ENCODE results near the gene BCAS3. TPM values are rescaled to one million over a fixed set of nuclear protein-coding genes. Genes with fewer than 3 reads are reported as not detected.

BCAS3 gene
- polyA plus RNA-seq, 1 donor from 2014 or later, result 21.6 TPM

DNA sequence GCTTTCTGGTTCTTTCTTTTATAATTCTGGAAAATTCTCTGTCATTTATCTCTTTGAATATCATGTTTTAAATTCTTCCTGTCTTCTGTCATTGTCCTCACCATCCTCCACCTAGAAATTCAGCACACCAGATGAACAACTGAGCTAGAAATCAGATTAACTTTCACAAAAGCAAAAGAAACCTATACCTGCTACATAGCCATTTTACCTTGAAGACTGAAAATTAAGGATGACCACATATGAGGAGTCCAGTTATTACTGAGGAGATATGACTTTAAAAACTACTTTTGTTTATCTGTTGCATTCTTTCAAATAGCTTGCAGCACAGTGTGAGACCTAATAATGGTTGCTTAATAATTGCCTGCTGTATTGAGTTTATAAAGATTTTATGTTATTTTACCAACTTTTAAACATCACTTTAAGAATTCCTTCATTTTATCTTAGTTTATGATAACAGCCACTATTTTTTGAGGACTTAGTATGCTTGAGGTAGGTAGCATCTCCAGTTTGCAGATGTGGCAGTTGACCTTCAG is 104.3 kb downstream of the BCAS3 start:
- Histone ChIP-seq H3F3A (ENCODE audit: insufficient read depth, low read length, poor library complexity, severe bottlenecking) (no peaks in the 10 kb centered on the region), H3K27me3 (ENCODE audit: insufficient read depth, low read depth, low read length) (no peaks in the 10 kb centered on the region)

DNA sequence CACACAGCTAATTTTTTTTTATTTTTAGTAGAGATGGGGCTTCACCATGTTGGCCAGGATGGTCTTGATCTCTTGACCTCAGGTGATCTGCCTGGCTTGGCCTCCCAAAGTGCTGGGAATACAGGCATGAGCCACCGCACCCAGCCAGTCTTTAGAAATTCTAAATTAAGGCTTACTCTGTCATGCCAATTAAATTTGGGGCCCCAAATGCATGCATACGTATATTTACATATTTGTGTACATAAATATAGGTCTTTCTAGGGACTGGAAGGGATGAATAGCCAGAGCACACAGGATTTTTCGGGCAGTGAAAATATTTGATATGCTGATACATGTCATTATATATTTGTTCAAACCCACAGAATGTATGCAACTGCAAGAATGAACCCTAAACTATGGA is 105.1 kb downstream of the BCAS3 start:
- H3K9me2 ChIP-seq (ENCODE audit: insufficient read depth, low read length), result no peaks in the 10 kb centered on the region
- H4K20me1 ChIP-seq (ENCODE audit: insufficient read depth), result no peaks in the 10 kb centered on the region
- no peaks in the 10 kb centered on the region for H3F3A ChIP-seq (ENCODE audit: insufficient read depth, low read length, poor library complexity, severe bottlenecking)
- H3K9ac ChIP-seq (ENCODE audit: low read length), result no peak overlapping the region
- no peaks in the 10 kb centered on the region for H3K36me3 ChIP-seq (ENCODE audit: insufficient read depth, low read length)
- no peaks in the 10 kb centered on the region for H3K9me3 ChIP-seq (ENCODE audit: low read length)
- H2AFZ ChIP-seq (ENCODE audit: low read depth, low read length), result no peak overlapping the region
- no peak overlapping the region for H3K4me3 ChIP-seq (ENCODE audit: low read length)
- no peaks in the 10 kb centered on the region for H3K79me2 ChIP-seq (replicated peaks; ENCODE audit: insufficient read depth, low read length)
- H3K27me3 ChIP-seq (ENCODE audit: insufficient read depth, low read depth, low read length), result no peaks in the 10 kb centered on the region
- H3K27ac ChIP-seq (ENCODE audit: low read length), result no peak overlapping the region
- TF ChIP-seq, protein P1, sequence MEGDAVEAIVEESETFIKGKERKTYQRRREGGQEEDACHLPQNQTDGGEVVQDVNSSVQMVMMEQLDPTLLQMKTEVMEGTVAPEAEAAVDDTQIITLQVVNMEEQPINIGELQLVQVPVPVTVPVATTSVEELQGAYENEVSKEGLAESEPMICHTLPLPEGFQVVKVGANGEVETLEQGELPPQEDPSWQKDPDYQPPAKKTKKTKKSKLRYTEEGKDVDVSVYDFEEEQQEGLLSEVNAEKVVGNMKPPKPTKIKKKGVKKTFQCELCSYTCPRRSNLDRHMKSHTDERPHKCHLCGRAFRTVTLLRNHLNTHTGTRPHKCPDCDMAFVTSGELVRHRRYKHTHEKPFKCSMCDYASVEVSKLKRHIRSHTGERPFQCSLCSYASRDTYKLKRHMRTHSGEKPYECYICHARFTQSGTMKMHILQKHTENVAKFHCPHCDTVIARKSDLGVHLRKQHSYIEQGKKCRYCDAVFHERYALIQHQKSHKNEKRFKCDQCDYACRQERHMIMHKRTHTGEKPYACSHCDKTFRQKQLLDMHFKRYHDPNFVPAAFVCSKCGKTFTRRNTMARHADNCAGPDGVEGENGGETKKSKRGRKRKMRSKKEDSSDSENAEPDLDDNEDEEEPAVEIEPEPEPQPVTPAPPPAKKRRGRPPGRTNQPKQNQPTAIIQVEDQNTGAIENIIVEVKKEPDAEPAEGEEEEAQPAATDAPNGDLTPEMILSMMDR (IDR thresholded peaks at IDR 0.05; ENCODE audit: poor library complexity, severe bottlenecking), result no peak
- TF ChIP-seq POLR2AphosphoS5 (IDR thresholded peaks at IDR 0.05) (no peak), EZH2 (IDR thresholded peaks at IDR 0.05; ENCODE audit: borderline replicate concordance, insufficient read depth, low read length, poor library complexity, severe bottlenecking) (no peak), TAF1 (IDR thresholded peaks at IDR 0.05; ENCODE audit: low read depth) (no peak), RAD21 (conservative IDR thresholded peaks at IDR 0.05) (no peak), EP300 (conservative IDR thresholded peaks at IDR 0.05; ENCODE audit: poor library complexity, severe bottlenecking) (no peak), SMC3 (conservative IDR thresholded peaks at IDR 0.05; ENCODE audit: poor library complexity) (no peak), MXI1 (conservative IDR thresholded peaks at IDR 0.05; ENCODE audit: poor library complexity, severe bottlenecking) (no peak)
- TF ChIP-seq, protein P2, sequence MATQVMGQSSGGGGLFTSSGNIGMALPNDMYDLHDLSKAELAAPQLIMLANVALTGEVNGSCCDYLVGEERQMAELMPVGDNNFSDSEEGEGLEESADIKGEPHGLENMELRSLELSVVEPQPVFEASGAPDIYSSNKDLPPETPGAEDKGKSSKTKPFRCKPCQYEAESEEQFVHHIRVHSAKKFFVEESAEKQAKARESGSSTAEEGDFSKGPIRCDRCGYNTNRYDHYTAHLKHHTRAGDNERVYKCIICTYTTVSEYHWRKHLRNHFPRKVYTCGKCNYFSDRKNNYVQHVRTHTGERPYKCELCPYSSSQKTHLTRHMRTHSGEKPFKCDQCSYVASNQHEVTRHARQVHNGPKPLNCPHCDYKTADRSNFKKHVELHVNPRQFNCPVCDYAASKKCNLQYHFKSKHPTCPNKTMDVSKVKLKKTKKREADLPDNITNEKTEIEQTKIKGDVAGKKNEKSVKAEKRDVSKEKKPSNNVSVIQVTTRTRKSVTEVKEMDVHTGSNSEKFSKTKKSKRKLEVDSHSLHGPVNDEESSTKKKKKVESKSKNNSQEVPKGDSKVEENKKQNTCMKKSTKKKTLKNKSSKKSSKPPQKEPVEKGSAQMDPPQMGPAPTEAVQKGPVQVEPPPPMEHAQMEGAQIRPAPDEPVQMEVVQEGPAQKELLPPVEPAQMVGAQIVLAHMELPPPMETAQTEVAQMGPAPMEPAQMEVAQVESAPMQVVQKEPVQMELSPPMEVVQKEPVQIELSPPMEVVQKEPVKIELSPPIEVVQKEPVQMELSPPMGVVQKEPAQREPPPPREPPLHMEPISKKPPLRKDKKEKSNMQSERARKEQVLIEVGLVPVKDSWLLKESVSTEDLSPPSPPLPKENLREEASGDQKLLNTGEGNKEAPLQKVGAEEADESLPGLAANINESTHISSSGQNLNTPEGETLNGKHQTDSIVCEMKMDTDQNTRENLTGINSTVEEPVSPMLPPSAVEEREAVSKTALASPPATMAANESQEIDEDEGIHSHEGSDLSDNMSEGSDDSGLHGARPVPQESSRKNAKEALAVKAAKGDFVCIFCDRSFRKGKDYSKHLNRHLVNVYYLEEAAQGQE (IDR thresholded peaks at IDR 0.05; ENCODE audit: borderline replicate concordance), result no peak
- H3K4me2 ChIP-seq (ENCODE audit: low read length), result no peak overlapping the region

More for the DNA sequence above, 104.3 kb downstream of the BCAS3 start:
- no peaks in the 10 kb centered on the region for H3K36me3 ChIP-seq (ENCODE audit: insufficient read depth, low read length)
- H3K9me3 ChIP-seq (ENCODE audit: low read length), result no peaks in the 10 kb centered on the region
- H4K20me1 ChIP-seq (ENCODE audit: insufficient read depth), result no peaks in the 10 kb centered on the region
- no peak overlapping the region for H3K27ac ChIP-seq (ENCODE audit: low read length)
- no peak for TF ChIP-seq SMC3 (conservative IDR thresholded peaks at IDR 0.05; ENCODE audit: poor library complexity)
- H3K9ac ChIP-seq (ENCODE audit: low read length), result no peak overlapping the region
- no peaks in the 10 kb centered on the region for H3K9me2 ChIP-seq (ENCODE audit: insufficient read depth, low read length)
- H3K79me2 ChIP-seq (replicated peaks; ENCODE audit: insufficient read depth, low read length), result no peaks in the 10 kb centered on the region
- H3K4me3 ChIP-seq (ENCODE audit: low read length), result no peak overlapping the region
- H2AFZ ChIP-seq (ENCODE audit: low read depth, low read length), result no peak overlapping the region
- H3K4me2 ChIP-seq (ENCODE audit: low read length), result no peak overlapping the region

DNA sequence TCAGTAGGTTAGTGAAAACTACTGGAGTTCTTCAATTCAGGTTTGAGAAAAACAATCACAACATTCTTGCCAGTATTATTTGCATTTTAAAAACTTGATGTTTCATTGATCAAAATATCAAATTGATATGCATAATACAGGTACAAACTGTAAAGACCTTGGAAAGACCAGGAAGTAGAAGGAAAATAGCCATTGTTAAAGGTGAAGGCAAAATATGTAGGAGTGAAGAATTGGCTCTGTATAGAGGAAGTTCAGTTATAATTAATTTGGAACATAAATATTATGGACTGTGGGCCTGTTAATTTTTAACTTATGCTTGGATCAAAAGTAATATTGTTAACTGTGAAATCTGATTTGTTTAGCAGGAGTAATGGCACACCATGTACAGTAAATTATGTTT is 112.6 kb downstream of the BCAS3 start:
- H4K20me1 ChIP-seq (ENCODE audit: insufficient read depth), result no peaks in the 10 kb centered on the region
- H2AFZ ChIP-seq (ENCODE audit: low read depth, low read length), result no peak overlapping the region
- no peaks in the 10 kb centered on the region for H3F3A ChIP-seq (ENCODE audit: insufficient read depth, low read length, poor library complexity, severe bottlenecking)
- no peak overlapping the region for H3K4me3 ChIP-seq (ENCODE audit: low read length)
- H3K79me2 ChIP-seq (replicated peaks; ENCODE audit: insufficient read depth, low read length), result no peaks in the 10 kb centered on the region
- TF ChIP-seq, protein P2 (IDR thresholded peaks at IDR 0.05; ENCODE audit: borderline replicate concordance), result no peak
- TF ChIP-seq EZH2 (IDR thresholded peaks at IDR 0.05; ENCODE audit: borderline replicate concordance, insufficient read depth, low read length, poor library complexity, severe bottlenecking), result no peak
- TF ChIP-seq, protein P1 (IDR thresholded peaks at IDR 0.05; ENCODE audit: poor library complexity, severe bottlenecking), result no peak
- no peak for TF ChIP-seq MXI1 (conservative IDR thresholded peaks at IDR 0.05; ENCODE audit: poor library complexity, severe bottlenecking)
- no peak for TF ChIP-seq RAD21 (conservative IDR thresholded peaks at IDR 0.05)
- H3K9me3 ChIP-seq (ENCODE audit: low read length), result no peaks in the 10 kb centered on the region
- no peaks in the 10 kb centered on the region for H3K36me3 ChIP-seq (ENCODE audit: insufficient read depth, low read length)
- no peak overlapping the region for H3K4me2 ChIP-seq (ENCODE audit: low read length)
- H3K27ac ChIP-seq (ENCODE audit: low read length), result no peak overlapping the region
- H3K9me2 ChIP-seq (ENCODE audit: insufficient read depth, low read length), result no peaks in the 10 kb centered on the region
- no peak overlapping the region for H3K9ac ChIP-seq (ENCODE audit: low read length)
- H3K27me3 ChIP-seq (ENCODE audit: insufficient read depth, low read depth, low read length), result no peaks in the 10 kb centered on the region
